Sigmoid colon (tissue), 7 donors: ENCODE data around the gene ATP2B2. TPM values are rescaled to one million over a fixed set of nuclear protein-coding genes. Genes with fewer than 3 reads are reported as not detected.

Source experiments
- DNase-seq: peaks from one replicate; pipeline ENCODE4 v3.0.0-alpha.2; 2019
- H3K27ac ChIP-seq, 4 donors: fragments of 200-600 bp; sonication (generic); one replicate each; pipeline ENCODE4 v1.5.1; 2016 to 2019; ENCODE audit warnings: mild to moderate bottlenecking in 1 of 4
- H3K27me3 ChIP-seq, 3 donors: fragments of 200-600 bp; sonication (generic); one replicate each; pipeline ENCODE4 v1.5.1; 2019; ENCODE audit warnings: mild to moderate bottlenecking in 1 of 3
- H3K36me3 ChIP-seq, 4 donors: fragments of 200-600 bp; sonication (generic); one replicate each; pipeline ENCODE4 v1.5.1; 2016 to 2019
- H3K4me1 ChIP-seq, 4 donors: fragments of 200-600 bp; sonication (generic); one replicate each; pipeline ENCODE4 v1.5.1; 2017 to 2019
- H3K4me3 ChIP-seq, 4 donors: fragments of 200-600 bp; sonication (generic); one replicate each; pipeline ENCODE4 v1.5.1; 2017 to 2019; ENCODE audit warnings: mild to moderate bottlenecking in 2 of 4, moderate library complexity in 1 of 4
- H3K9me3 ChIP-seq, 4 donors: fragments of 200-600 bp in 3 of 4; sonication (generic) in 3 of 4; one replicate each; pipeline versions ENCODE4 v1.5.1 to v1.6.1; 2013 to 2019
- EP300 ChIP-seq, 4 donors: sonication (generic); formaldehyde crosslinking; IDR thresholded peaks; one replicate each; pipeline ENCODE4 v1.6.1; 2017; ENCODE audit warnings: antibody characterized with exemption in 4 of 4
- POLR2A ChIP-seq, 2 donors: fragments of 450-650 bp; IDR thresholded peaks; one replicate each; pipeline ENCODE4 v1.6.1; 2016; ENCODE audit warnings: antibody characterized with exemption in 2 of 2, mild to moderate bottlenecking in 2 of 2, moderate library complexity in 2 of 2
- POLR2AphosphoS5 ChIP-seq, 4 donors: sonication (generic); formaldehyde crosslinking; IDR thresholded peaks; one replicate each; pipeline ENCODE4 v1.6.1; 2017; ENCODE audit warnings: antibody characterized with exemption in 4 of 4
- whole genome bisulfite sequencing, 2 donors: extraction: QIAGEN DNeasy Blood & Tissue Kit; methylation state at CpG; one replicate each; pipeline ENCODE4 v1.1.7; 2013; 5-methylcytosine and 5-hydroxymethylcytosine counted together
- intact Hi-C: fragments of 100-400 bp; cut with DNase I; formaldehyde crosslinking; loops from one replicate; pipeline ENCODE4 v1.15.1; 2023
- polyA plus RNA-seq, 3 donors: library from polyadenylated mRNA; stranded (reverse); fragments of 200-250 nt; gene quantifications; one replicate each; pipeline ENCODE4 v1.2.3, GENCODE V29; 2013
- total RNA-seq, 4 donors: library from RNA; depleted of rRNA; stranded (reverse); fragments of >200 nt; gene quantifications; one replicate each; pipeline ENCODE4 v1.1.0, GENCODE V29; 2016
- TF ChIP-seq, protein P1 (sequence below), 4 experiments: fragments of 450-650 bp in 3 of 4; fragments of 200-600 bp in 1 of 4; IDR thresholded peaks; one replicate each; pipeline ENCODE4 v1.5.1; 2016 to 2019; ENCODE audit warnings: antibody characterized with exemption in 4 of 4, mild to moderate bottlenecking in 3 of 4, moderate library complexity in 2 of 4
- donor health status: healthy with polysubstance abuse.
- donor health status: Bipolar disorder and iron deficiency.
- donor health status: healthy.

Gene ATP2B2
- total and polyA plus RNA-seq, 7 donors, result under 0.01 to 0.83 (median 0.23) TPM; not detected in 3

DNA sequence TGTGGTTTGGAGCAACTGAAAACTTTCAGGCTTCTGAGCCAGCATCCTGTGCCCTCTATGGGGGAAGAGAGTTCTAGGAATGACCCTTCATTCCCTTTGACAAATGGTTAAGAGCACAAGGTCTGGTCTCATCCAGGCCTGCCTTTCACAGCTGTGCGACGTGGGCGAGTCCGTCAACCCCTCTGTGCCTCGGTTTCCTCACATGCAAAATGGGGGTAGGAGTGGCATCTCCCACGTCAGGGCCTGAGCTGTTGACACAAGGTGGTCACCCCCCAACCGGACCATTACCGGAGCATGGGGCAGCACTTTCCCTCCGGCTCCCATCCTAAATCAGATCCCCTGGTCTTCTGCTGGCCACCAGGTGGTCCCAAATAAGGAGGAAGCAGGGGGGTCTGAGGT, 70.4 kb downstream of the ATP2B2 start:
- intact Hi-C loops, result no loop called here
- no peak overlapping the region for H3K4me3 ChIP-seq
- H3K36me3 ChIP-seq, result no peaks in the 10 kb centered on the region
- no peak for DNase-seq
- no peaks in the 10 kb centered on the region for H3K27me3 ChIP-seq
- 84 to 85% methylated on average over 9 of the region's 9 CpGs for WGBS, 2 donors
- no peaks in the 10 kb centered on the region for H3K4me1 ChIP-seq
- H3K9me3 ChIP-seq, result no peaks in the 10 kb centered on the region
- H3K27ac ChIP-seq, result no peak overlapping the region
- TF ChIP-seq POLR2A (IDR thresholded peaks at IDR 0.05) (no peak), POLR2AphosphoS5 (IDR thresholded peaks at IDR 0.05) (no peak), EP300 (IDR thresholded peaks at IDR 0.05) (no peak)
- TF ChIP-seq, protein P1, sequence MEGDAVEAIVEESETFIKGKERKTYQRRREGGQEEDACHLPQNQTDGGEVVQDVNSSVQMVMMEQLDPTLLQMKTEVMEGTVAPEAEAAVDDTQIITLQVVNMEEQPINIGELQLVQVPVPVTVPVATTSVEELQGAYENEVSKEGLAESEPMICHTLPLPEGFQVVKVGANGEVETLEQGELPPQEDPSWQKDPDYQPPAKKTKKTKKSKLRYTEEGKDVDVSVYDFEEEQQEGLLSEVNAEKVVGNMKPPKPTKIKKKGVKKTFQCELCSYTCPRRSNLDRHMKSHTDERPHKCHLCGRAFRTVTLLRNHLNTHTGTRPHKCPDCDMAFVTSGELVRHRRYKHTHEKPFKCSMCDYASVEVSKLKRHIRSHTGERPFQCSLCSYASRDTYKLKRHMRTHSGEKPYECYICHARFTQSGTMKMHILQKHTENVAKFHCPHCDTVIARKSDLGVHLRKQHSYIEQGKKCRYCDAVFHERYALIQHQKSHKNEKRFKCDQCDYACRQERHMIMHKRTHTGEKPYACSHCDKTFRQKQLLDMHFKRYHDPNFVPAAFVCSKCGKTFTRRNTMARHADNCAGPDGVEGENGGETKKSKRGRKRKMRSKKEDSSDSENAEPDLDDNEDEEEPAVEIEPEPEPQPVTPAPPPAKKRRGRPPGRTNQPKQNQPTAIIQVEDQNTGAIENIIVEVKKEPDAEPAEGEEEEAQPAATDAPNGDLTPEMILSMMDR (IDR thresholded peaks at IDR 0.05), result no peak

DNA sequence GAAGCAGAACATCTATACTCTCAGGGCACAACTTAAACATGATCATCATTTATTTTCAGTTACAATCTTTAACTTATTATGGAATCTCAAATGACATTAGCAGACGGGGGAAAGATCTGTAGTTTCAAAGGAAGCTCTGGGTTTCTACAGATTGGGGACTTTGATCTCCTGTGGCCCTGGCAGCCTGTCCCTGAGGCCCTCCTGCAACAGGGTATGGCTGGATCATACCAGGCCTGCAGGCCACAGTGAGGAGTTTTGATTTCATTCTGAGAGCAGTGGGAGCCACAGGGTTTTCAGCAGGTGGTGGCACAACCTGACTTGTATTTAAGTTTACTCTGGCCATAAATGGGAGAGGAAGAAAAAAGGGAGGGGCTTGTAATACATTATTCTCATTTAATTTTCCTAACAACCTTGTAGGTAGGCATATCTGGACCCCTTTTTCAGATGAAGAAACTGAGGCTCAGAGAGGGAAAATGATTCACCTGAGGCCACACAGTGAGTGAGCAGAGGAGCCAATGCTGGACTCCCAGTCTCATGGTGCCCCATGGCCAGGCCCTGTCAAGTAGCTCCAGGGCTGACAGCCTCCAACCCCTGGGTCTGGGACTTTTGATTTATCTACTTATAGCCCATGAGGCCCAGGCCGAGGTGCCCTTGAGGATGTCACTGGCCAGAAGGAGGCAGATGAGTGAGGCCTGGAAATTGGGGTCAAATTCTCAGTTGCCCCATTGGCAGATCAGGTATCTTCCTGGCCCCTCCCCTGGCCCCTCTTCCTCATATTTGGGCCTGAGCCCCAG, 71.0 kb downstream of the ATP2B2 start:
- no peaks in the 10 kb centered on the region for H3K36me3 ChIP-seq
- no peaks in the 10 kb centered on the region for H3K27me3 ChIP-seq
- WGBS, 2 donors, result 69 to 77% methylated on average over 2 of the region's 2 CpGs
- H3K4me3 ChIP-seq, result no peak overlapping the region
- TF ChIP-seq POLR2AphosphoS5 (IDR thresholded peaks at IDR 0.05), result no peak
- TF ChIP-seq EP300 (IDR thresholded peaks at IDR 0.05), result no peak
- TF ChIP-seq, protein P1 (IDR thresholded peaks at IDR 0.05), result no peak
- TF ChIP-seq POLR2A (IDR thresholded peaks at IDR 0.05), result no peak
- no peaks in the 10 kb centered on the region for H3K9me3 ChIP-seq
- intact Hi-C loops, result no loop called here
- H3K27ac ChIP-seq, result no peak overlapping the region
- DNase-seq, result no peak
- H3K4me1 ChIP-seq, result no peaks in the 10 kb centered on the region

DNA sequence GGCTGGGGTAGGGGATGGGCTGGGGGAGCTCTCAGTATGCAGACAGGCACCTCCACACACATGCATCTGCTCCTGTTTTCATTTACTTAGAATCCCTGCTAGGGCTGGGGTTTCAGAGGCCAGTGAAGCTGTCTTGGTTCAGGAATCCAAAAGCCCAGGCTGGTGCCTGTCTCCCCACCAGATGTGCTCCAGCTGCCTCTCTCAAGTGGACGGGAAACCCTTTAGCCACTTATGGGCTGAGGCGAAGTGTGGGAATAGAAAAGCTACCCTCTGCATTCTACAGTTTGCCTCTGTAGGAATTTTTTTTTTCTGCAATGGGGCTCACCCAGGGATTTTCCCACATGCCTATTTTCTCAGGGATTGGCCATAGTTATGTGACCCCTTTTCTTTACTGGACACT, 72.5 kb downstream of the ATP2B2 start:
- no peaks in the 10 kb centered on the region for H3K4me1 ChIP-seq
- WGBS, 2 donors, result 74% methylated on average over 2 of the region's 2 CpGs

DNA sequence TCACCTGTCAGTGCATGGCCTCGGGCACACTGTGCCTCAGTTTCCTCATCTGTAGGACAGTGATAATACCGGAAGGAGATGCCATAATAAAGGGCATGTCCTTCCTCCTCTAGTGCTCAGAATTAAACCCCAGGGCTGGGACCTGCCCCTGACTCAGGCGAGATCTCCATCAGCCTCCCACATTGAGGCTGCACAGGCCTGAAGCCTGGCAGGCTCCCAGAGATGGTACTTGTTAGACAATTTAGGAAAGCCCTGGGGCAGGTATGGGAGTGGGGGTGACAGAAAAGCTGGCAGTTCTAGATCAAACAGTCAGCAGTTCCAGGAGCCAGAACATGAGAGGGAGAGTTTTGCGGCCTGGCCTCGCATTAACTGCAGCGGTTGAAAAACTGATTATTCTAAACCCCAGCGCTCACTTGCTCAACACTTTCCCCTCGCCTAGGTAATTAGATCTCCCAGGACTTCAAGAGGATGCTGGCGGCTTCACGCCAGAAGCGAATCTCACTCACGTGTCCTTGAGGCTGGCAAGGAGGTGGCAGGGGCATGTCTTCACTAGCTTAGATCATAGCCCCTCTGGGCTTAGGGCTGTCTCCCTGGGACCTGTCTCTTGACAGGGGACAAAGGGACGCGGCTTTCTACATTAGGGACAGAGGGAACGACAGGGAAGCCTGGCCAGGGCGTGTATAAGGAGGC, 73.1 kb downstream of the ATP2B2 start:
- no peaks in the 10 kb centered on the region for H3K27me3 ChIP-seq
- no peaks in the 10 kb centered on the region for H3K4me1 ChIP-seq
- H3K9me3 ChIP-seq, result no peaks in the 10 kb centered on the region
- TF ChIP-seq, protein P1 (IDR thresholded peaks at IDR 0.05), result no peak
- TF ChIP-seq EP300 (IDR thresholded peaks at IDR 0.05) (no peak), POLR2AphosphoS5 (IDR thresholded peaks at IDR 0.05) (no peak), POLR2A (IDR thresholded peaks at IDR 0.05) (no peak)
- no peak overlapping the region for H3K4me3 ChIP-seq
- intact Hi-C loops, result no loop called here
- 77 to 84% methylated on average over 16 of the region's 16 CpGs for WGBS, 2 donors
- H3K36me3 ChIP-seq, result no peaks in the 10 kb centered on the region
- H3K27ac ChIP-seq, result no peak overlapping the region
- DNase-seq, result no peak

More for the DNA sequence above, 72.5 kb downstream of the ATP2B2 start:
- no peaks in the 10 kb centered on the region for H3K36me3 ChIP-seq
- no peaks in the 10 kb centered on the region for H3K9me3 ChIP-seq
- DNase-seq, result no peak
- H3K27ac ChIP-seq, result no peak overlapping the region
- H3K4me3 ChIP-seq, result no peak overlapping the region
- intact Hi-C loops, result no loop called here
- TF ChIP-seq POLR2AphosphoS5 (IDR thresholded peaks at IDR 0.05) (no peak), POLR2A (IDR thresholded peaks at IDR 0.05) (no peak), EP300 (IDR thresholded peaks at IDR 0.05) (no peak)
- TF ChIP-seq, protein P1 (IDR thresholded peaks at IDR 0.05), result no peak
- no peaks in the 10 kb centered on the region for H3K27me3 ChIP-seq
